Keratinocyte (primary cell): Measurements from ENCODE around the gene ZNF225.

Experiments
- CTCF ChIP-seq, 3 experiments: IDR thresholded peaks in 1 of 3; conservative IDR thresholded peaks in 1 of 3; optimal IDR thresholded peaks in 1 of 3; 2 replicates in 2 of 3; 3 replicates in 1 of 3; pipeline versions ENCODE3 to v1.5.1; 2011; ENCODE audit warnings: low read length in 3 of 3, mild to moderate bottlenecking in 3 of 3, moderate library complexity in 2 of 3, control low read depth in 1 of 3, inconsistent platforms in 1 of 3; ENCODE audit not compliant: insufficient read depth in 2 of 3; ENCODE audit errors: extremely low read depth in 1 of 3
- EZH2 ChIP-seq: IDR thresholded peaks from one replicate; pipeline ENCODE4 v1.6.1; 2012; ENCODE audit warnings: inconsistent platforms, mild to moderate bottlenecking, low read length, moderate library complexity

DNA sequence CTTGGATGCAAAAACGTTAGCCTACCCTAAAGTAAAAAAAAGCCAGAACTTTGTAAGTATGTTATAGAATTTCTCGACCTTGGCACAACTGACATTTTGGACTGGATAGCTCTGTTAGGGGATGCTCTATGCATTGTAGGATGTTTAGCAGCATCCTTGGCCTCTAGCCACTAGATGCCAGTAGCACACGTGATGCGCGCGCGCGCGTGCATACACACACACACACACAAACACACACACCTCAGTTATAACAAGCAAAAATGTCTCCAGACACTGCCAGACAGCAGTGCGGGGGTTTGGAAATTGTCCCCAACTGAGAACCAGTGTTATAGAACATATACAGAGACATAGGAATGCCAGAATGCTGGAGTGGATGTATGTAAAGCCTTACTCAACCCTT, 68.9 kb downstream of the ZNF225 start:
- TF ChIP-seq EZH2 (no peak), CTCF (optimal IDR thresholded peaks at IDR 0.05 in 1 of 3, IDR thresholded peaks at IDR 0.05 in 1 of 3, conservative IDR thresholded peaks at IDR 0.05 in 1 of 3; ENCODE audit: extremely low read depth in 1 of 3, insufficient read depth in 2 of 3, low read length in 3 of 3) (no peak)
